GM10248 (cell line): ENCODE results near the gene KCNK18.

Experiments
- CTCF ChIA-PET: fragments of 300-600 bp; sonication (Branson Sonifier 250); formaldehyde crosslinking; extraction: SDS; loops from one replicate; lab custom pipeline; 2021; ENCODE audit warnings: antibody characterized with exemption; lab: Yijun Ruan, JAX
- POLR2A ChIA-PET: fragments of 350-650 bp; sonication (Branson Sonifier 250); formaldehyde crosslinking; extraction: SDS; loops from one replicate; lab custom pipeline; 2020; ENCODE audit warnings: antibody characterized with exemption; lab: Yijun Ruan, JAX
- DNase-seq: peaks from one replicate; pipeline ENCODE4 v3.0.0; 2012; ENCODE audit errors: extremely low spot score
- TF ChIP-seq, protein P1 (sequence below): IDR thresholded peaks from 2 replicates; pipeline ENCODE4 v1.5.1; 2012; ENCODE audit warnings: mild to moderate bottlenecking, low read depth; ENCODE audit errors: extremely low read depth, missing control alignments, control extremely low read depth

Gene KCNK18

GRCh38 chr10:117197189-117197588 is at the start of gene KCNK18:
TSS of gene KCNK18 (plus strand) at chr10:117197489. CDS start at chr10:117197489, 0 bp downstream.
- no peak for DNase-seq
- CTCF ChIA-PET, result interaction anchor here (1.2 to 3.4 kb wide), 4 partner anchors 19 to 409 kb away, joined by 5 to 14 read pairs (median 10); no protein-coding TSS in a partner anchor
- TF ChIP-seq, protein P1, sequence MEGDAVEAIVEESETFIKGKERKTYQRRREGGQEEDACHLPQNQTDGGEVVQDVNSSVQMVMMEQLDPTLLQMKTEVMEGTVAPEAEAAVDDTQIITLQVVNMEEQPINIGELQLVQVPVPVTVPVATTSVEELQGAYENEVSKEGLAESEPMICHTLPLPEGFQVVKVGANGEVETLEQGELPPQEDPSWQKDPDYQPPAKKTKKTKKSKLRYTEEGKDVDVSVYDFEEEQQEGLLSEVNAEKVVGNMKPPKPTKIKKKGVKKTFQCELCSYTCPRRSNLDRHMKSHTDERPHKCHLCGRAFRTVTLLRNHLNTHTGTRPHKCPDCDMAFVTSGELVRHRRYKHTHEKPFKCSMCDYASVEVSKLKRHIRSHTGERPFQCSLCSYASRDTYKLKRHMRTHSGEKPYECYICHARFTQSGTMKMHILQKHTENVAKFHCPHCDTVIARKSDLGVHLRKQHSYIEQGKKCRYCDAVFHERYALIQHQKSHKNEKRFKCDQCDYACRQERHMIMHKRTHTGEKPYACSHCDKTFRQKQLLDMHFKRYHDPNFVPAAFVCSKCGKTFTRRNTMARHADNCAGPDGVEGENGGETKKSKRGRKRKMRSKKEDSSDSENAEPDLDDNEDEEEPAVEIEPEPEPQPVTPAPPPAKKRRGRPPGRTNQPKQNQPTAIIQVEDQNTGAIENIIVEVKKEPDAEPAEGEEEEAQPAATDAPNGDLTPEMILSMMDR, result no peak
- POLR2A ChIA-PET, result no interaction called here

DNA sequence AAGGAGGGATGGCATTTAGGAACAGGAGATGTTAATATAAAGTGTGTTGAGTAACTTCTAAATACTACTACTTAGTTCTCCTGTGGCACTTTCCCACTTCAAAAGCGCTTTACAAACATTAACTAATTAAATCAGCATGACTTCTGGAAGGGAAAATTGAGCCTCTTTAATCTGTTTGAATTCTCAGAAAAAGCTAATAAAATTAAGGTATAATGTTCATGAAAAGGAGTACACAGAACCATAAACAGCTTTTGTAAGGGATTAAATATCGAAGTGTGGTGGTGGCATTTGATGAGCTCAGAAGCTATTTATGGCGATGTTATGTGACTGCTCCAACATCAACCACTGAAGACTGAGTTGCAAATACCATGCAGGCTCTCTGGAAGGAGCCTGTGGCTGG is 49.0 kb upstream of the KCNK18 start:
- no peak for DNase-seq
- ChIA-PET POLR2A (no interaction called here), CTCF (interaction anchor here (0.8 to 2.1 kb wide), 4 partner anchors 17 to 28 kb away, joined by 3 to 10 read pairs (median 4); no protein-coding TSS in a partner anchor)
- TF ChIP-seq, protein P1, result no peak

- TF ChIP-seq, protein P1, result no peak
- CTCF ChIA-PET, result no interaction called here
- DNase-seq, result no peak
Observed at GRCh38 chr10:117152668-117153067, 44.6 kb upstream of the KCNK18 start.

GRCh38 chr10:117158297-117158696 is 39.0 kb upstream of the KCNK18 start:
- CTCF ChIA-PET, result interaction anchor here (0.7 to 5.4 kb wide), 9 partner anchors 9 to 370 kb away, joined by 3 to 23 read pairs (median 3); no protein-coding TSS in a partner anchor
- no peak for DNase-seq
- POLR2A ChIA-PET, result no interaction called here
- TF ChIP-seq, protein P1, result no peak

More at GRCh38 chr10:117152668-117153067, 44.6 kb upstream of the KCNK18 start:
- POLR2A ChIA-PET, result no interaction called here

- CTCF ChIA-PET, result interaction anchor here (1.1 to 4.3 kb wide), 4 partner anchors 8 to 16 kb away, joined by 3 to 18 read pairs (median 4); no protein-coding TSS in a partner anchor
- DNase-seq, result no peak
- TF ChIP-seq, protein P1, result no peak
- POLR2A ChIA-PET, result no interaction called here
Observed at GRCh38 chr10:117159390-117159789, 37.9 kb upstream of the KCNK18 start.

- TF ChIP-seq, protein P1, result no peak
- ChIA-PET POLR2A (no interaction called here), CTCF (no interaction called here)
Observed at GRCh38 chr10:117160567-117160966, 36.7 kb upstream of the KCNK18 start.

More at GRCh38 chr10:117160567-117160966, 36.7 kb upstream of the KCNK18 start:
- no peak for DNase-seq
